Lower lobe of right lung (tissue), 2 donors: ENCODE results near the gene C20orf144. TPM values are rescaled to one million over a fixed set of nuclear protein-coding genes. Genes with fewer than 3 reads are reported as not detected.
A peak's percentile ranks its signal among the peaks of the same experiment; 100 is the strongest.

Experiments used
- ATAC-seq, 2 donors: fragments of 200-7000 bp; cut with Tn5 transposase; one replicate each; pipeline ENCODE4 v1.9.1; 2020 to 2022; ENCODE audit warnings: mild to moderate bottlenecking in 2 of 2, moderate library complexity in 2 of 2
- DNase-seq: peaks from one replicate; pipeline ENCODE4 v3.0.0-alpha.2; 2020
- H3K27ac ChIP-seq: fragments of 200-600 bp; one replicate; pipeline ENCODE4 v1.8.0; 2022
- H3K27me3 ChIP-seq: fragments of 200-600 bp; one replicate; pipeline ENCODE4 v1.8.0; 2022; ENCODE audit warnings: low read depth
- H3K36me3 ChIP-seq: fragments of 200-600 bp; one replicate; pipeline ENCODE4 v1.8.0; 2022; ENCODE audit warnings: mild to moderate bottlenecking
- H3K4me1 ChIP-seq: fragments of 200-600 bp; one replicate; pipeline ENCODE4 v1.8.0; 2022
- H3K4me3 ChIP-seq: fragments of 200-600 bp; one replicate; pipeline ENCODE4 v1.8.0; 2022; ENCODE audit warnings: mild to moderate bottlenecking
- H3K9me3 ChIP-seq: fragments of 200-600 bp; one replicate; pipeline ENCODE4 v1.8.0; 2022
- intact Hi-C: fragments of 100-400 bp; cut with DNase I; formaldehyde crosslinking; loops from one replicate; pipeline ENCODE4 v1.11.0; 2022
- total RNA-seq: library from RNA; stranded (reverse); fragmentation: NEBNext Ultra II Directional; extraction: Animal tissue kit (Norgen Biotek cat#: 25700); gene quantifications from one replicate; pipeline ENCODE4 v1.2.1, GENCODE V29; 2021
- TF ChIP-seq, protein P1 (sequence below): fragments of 200-600 bp; IDR thresholded peaks from one replicate; pipeline ENCODE4 v1.8.0; 2022; ENCODE audit warnings: antibody characterized with exemption, mild to moderate bottlenecking
- donor health status: DM: no; HTN: yes; CAD: no; lungs with severe emphysema.

C20orf144 gene
- total RNA-seq, 1 donor from 2014 or later: not detected

DNA sequence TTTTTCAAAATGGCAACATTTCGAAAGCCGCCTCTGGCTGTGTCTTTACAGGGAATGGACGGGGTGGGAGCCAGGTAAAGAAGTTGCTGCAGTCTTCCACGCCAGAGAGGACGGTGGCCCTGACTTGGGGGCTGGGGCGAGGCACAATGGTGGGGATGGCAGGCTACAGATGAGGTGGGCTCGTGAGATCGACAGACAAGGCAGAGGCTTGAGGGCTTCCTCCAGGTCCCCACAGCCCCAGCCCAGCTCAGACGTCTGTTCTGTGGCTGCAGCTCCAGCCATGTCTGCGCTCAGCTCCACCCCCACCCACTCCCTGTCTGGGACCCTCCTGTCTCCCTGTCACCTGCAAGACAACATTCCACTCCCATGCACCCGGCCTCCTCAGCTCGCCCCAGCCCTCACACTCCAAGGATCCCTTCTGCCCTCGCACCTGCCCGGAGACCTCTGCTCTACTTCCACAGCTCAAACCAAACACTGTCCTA lies 7.4 kb upstream of the C20orf144 start:
- H3K27ac ChIP-seq: no peak overlapping the region
- H3K36me3 ChIP-seq: peaks cover 16% of the 10 kb centered on the region
- DNase-seq (peak; percentile 40), ATAC-seq (no peak)
- intact Hi-C loops: no loop called here
- H3K4me1 ChIP-seq: peaks cover 11% of the 10 kb centered on the region
- TF ChIP-seq, protein P1, sequence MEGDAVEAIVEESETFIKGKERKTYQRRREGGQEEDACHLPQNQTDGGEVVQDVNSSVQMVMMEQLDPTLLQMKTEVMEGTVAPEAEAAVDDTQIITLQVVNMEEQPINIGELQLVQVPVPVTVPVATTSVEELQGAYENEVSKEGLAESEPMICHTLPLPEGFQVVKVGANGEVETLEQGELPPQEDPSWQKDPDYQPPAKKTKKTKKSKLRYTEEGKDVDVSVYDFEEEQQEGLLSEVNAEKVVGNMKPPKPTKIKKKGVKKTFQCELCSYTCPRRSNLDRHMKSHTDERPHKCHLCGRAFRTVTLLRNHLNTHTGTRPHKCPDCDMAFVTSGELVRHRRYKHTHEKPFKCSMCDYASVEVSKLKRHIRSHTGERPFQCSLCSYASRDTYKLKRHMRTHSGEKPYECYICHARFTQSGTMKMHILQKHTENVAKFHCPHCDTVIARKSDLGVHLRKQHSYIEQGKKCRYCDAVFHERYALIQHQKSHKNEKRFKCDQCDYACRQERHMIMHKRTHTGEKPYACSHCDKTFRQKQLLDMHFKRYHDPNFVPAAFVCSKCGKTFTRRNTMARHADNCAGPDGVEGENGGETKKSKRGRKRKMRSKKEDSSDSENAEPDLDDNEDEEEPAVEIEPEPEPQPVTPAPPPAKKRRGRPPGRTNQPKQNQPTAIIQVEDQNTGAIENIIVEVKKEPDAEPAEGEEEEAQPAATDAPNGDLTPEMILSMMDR: no peak
- H3K27me3 ChIP-seq: no peaks in the 10 kb centered on the region
- H3K4me3 ChIP-seq: no peak overlapping the region
- no peaks in the 10 kb centered on the region for H3K9me3 ChIP-seq

GRCh38 chr20:33655164-33655563 lies 7.0 kb upstream of the C20orf144 start:
- no peak overlapping the region for H3K27ac ChIP-seq
- TF ChIP-seq, protein P1: no peak

GRCh38 chr20:33656010-33656782 lies 5.9 kb upstream of the C20orf144 start:
- H3K36me3 ChIP-seq: peaks cover 24% of the 10 kb centered on the region
- H3K4me3 ChIP-seq: no peak overlapping the region
- no peak overlapping the region for H3K27ac ChIP-seq
- H3K27me3 ChIP-seq: no peaks in the 10 kb centered on the region
- intact Hi-C loops: no loop called here
- no peaks in the 10 kb centered on the region for H3K9me3 ChIP-seq
- ATAC-seq (no peak), DNase-seq (peak; percentile 23)
- TF ChIP-seq, protein P1: no peak
- peaks cover 11% of the 10 kb centered on the region for H3K4me1 ChIP-seq

More at GRCh38 chr20:33655164-33655563, 7.0 kb upstream of the C20orf144 start:
- Histone ChIP-seq H3K9me3 (no peaks in the 10 kb centered on the region), H3K4me3 (no peak overlapping the region), H3K36me3 (peaks cover 20% of the 10 kb centered on the region), H3K27me3 (no peaks in the 10 kb centered on the region), H3K4me1 (peaks cover 11% of the 10 kb centered on the region)
- DNase-seq (no peak), ATAC-seq (no peak)
- intact Hi-C loops: no loop called here

DNA sequence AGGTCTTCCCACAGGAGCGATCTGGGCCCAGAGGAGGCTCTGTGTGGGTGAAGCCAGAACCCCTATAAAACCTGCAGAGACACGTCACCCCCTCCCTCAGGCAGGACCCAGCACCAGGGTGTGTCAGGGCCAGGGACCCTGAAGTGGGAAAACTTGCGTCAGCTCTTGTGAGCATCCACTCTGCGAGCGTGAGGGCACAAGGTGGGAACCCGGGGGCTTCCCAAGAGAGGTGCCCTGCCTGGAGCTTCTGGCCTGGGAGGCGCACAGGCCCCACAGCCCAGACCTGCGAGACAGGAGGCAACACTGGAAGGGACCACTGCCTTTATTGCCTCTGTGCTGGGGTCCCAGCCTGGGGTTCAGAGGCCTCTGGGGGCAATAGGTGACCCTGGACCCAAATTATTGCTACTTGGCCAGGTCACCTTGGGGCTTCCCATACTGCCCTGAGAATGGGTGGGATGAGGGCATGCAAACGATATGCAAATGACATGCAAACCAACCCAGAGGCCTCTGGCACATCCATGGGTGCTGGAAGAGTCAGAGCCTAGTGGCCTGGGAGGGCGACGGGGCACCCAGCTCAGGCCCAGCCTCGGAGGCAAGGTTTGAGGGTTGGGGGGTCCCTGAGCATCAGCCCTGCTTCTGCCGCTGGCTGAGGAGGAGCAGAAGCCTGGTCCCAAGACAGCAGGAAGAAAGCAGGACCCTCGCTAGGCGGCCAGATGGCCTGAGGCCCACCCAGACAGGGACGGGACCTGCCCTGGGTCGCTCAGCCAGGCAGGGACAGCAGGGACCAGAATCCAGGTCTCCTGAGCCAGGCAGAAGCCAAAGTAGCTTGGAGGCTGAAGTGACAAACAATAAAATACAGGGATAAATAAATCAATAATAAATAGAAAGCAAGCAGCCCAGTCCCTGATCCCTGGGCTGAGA lies 5.1 kb upstream of the C20orf144 start:
- peaks cover 11% of the 10 kb centered on the region for H3K4me1 ChIP-seq
- TF ChIP-seq, protein P1: no peak
- peaks cover 24% of the 10 kb centered on the region for H3K36me3 ChIP-seq
- no peak overlapping the region for H3K27ac ChIP-seq
- intact Hi-C loops: no loop called here
- H3K4me3 ChIP-seq: no peak overlapping the region
- peak; percentile 41 for DNase-seq
- ATAC-seq: no peak
- no peaks in the 10 kb centered on the region for H3K27me3 ChIP-seq
- no peaks in the 10 kb centered on the region for H3K9me3 ChIP-seq

GRCh38 chr20:33657704-33658095 lies 4.4 kb upstream of the C20orf144 start:
- TF ChIP-seq, protein P1: no peak
- DNase-seq (no peak), ATAC-seq (no peak)
- Histone ChIP-seq H3K27ac (no peak overlapping the region), H3K27me3 (no peaks in the 10 kb centered on the region), H3K4me1 (peaks cover 15% of the 10 kb centered on the region), H3K36me3 (peaks cover 24% of the 10 kb centered on the region), H3K9me3 (no peaks in the 10 kb centered on the region), H3K4me3 (no peak overlapping the region)
- intact Hi-C loops: no loop called here
